Fibroblast of gingiva (primary cell): ENCODE results near the gene OTUD5.

ENCODE experiments used
- DNase-seq: peaks from one replicate; pipeline ENCODE4 v3.0.0-alpha.2; 2011; ENCODE audit warnings: low read depth

The OTUD5 gene

DNA sequence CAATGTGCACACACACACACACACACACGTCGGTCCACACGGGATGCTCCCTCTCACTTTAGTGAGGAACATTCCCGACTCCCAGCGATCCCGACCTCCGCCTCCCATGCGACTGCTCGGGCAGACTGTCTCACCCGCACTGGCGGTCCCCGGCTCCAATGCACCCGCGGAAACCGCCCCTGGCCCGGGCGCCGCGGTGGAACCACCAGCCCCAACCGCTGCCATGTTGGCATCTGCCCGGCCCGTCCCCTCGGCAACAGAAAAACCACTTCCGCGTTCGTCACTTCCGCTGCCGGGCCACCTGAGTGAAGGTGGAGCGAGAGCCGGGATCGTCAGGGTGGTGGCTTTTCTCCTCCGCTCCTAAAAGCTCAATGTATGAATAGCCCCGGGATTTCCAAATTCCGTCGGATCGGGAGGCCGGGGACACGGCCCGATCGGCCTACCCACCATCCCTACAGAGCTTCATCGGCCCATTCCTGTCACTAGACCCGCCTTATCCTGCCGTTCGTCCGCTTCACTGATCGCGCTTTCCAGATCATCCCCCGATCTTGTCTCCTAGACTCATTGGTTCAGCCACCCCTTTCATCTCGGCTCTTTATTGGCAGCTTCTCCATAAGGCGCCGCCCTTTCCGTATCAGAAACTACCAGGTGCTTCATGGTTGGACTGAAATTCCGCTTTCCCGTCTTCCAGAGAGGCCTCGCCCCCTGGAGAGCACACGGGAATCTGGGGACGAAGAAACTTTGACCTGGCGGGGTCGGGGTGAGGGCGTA lies 45.8 kb downstream of the OTUD5 start, which contains the start of gene SLC35A2:
Gene SLC35A2 (minus strand): TSS at position 235 of the 771 bp plus-strand sequence. CDS start 10 bp downstream, at position 225.
- peak; percentile 60 for DNase-seq

DNA sequence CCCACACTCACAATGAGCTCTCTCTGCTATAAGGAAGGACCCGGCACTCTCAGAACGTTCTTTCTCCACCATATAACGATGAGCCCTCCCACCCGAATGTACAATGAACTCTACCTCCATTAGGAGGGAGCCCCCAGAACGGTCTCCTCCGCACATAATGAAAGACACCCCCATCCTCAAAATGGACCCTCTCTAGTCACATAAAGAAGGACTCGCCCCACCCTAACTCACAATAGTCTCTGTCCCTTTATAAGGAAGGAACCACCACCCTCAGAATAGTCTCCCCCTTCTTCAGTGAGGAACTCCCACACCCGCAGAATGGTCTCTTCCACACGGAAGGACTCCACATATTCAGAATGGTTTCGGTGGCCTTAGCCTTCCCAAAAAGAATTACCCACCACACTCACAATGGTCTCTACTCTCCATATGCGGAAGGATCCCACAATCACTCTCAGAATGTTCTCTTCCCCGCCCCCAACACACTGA lies 46.4 kb downstream of the OTUD5 start:
- peak; percentile 41 for DNase-seq

GRCh38 chrX:48909703-48910294 lies 47.6 kb downstream of the OTUD5 start:
- no peak for DNase-seq

GRCh38 chrX:48908600-48908999 lies 48.8 kb downstream of the OTUD5 start:
- DNase-seq = no peak

DNA sequence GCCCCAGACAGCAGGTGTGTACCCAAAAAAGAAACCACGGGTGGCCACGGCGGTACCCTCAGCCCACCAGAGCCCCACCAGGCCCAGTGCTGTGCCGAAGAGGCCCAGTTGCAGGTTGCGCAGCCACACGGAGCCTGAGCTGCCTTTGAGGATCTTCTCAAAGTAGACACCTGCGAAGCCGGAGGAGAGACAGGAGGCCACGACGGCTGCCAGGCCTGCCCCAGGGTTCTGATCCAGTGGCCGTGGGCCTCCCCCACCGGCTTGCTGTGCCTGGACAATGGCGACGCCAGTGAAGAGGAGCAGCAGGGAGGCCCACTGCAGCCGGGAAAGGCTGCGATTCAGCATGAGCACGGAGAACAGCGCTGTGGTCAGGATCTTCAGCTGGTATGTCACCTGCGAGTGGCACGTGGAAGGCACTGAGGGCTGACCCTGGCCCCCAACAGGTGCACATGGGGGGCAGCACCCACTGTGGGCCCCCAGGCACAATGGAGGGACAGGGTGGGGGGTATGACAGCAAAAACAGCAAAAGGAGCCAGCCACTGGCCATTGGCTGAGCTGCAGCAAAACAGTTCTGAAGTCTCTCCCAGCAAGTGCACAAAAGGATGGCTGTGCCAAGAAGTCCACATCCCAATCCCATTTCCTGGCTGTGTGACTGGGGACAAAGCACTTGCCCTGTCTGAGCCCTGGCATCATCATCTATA lies 52.2 kb downstream of the OTUD5 start:
- no peak for DNase-seq

DNA sequence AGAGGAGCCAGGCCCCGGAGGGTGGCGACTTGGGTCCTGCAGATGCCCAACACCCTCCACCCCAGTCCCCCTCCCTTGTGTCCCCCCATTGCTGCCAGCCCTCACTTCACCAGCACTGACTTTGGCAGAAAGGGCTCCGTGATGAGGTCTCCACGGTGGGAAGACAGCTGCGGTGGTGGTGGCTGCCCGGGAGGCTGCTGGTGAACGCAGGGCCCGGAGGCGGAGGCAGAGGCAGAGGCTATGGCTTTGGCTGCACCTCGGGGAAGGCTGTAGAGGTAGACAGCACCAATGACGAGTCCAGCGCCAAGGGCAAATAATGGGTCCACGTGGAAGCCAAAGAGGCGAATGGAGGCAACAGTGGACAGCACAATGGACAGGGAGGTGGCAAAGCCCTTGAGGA lies 52.8 kb downstream of the OTUD5 start:
- no peak for DNase-seq

- DNase-seq = no peak
Observed at GRCh38 chrX:48904180-48904579, 53.2 kb downstream of the OTUD5 start.

GRCh38 chrX:48903290-48903689 lies 54.1 kb downstream of the OTUD5 start:
- no peak for DNase-seq

DNA sequence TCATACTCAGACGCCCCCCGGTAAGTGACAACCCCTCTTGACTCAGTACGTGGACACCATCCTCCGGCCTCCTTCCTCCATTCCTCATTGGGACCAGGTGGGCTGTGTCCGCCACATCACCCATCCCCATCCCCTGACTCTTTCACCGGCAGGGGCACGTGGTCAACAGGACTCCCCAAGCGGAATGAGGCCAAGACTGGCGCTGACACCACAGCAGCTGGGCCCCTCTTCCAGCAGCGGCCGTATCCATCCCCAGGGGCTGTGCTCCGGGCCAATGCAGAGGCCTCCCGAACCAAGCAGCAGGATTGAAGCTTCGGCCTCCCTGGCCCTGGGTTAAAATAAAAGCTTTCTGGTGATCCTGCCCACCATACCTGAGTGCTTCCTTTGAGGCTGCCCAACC lies 54.6 kb downstream of the OTUD5 start:
- no peak for DNase-seq

GRCh38 chrX:48902135-48902534 lies 55.3 kb downstream of the OTUD5 start:
- no peak for DNase-seq

DNA sequence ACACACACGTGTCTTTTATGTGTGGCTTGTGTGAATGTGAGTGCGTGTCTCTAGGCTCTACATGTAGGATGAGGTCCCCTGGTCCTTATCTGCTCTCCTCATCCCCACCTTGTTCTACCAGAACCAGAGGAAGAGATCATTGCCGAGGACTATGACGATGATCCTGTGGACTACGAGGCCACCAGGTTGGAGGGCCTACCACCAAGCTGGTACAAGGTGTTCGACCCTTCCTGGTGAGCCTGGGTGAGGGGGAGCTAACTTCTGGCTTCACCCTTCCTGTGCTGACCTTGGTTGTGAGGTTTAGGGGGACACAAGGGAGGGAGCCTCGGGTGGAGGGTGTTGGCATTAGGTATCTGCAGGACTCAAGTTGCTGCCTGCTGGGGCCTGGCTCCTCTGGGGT lies 56.3 kb downstream of the OTUD5 start:
- no peak for DNase-seq

DNA sequence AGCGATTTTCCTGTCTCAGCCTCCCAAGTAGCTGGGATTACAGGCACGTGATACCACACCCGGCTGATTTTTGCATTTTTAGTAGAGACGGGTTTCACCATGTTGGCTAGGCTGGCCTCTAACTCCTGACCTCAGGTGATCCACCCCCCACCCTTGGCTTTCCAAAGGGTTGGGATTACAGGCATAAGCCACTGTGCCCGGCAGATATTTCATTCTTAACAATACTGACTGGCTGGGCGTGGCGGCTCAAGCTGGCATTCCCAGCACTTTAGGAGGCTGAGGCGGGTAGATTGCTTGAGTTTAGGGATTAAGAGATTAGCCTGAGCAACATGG lies 58.4 kb downstream of the OTUD5 start:
- no peak for DNase-seq

DNA sequence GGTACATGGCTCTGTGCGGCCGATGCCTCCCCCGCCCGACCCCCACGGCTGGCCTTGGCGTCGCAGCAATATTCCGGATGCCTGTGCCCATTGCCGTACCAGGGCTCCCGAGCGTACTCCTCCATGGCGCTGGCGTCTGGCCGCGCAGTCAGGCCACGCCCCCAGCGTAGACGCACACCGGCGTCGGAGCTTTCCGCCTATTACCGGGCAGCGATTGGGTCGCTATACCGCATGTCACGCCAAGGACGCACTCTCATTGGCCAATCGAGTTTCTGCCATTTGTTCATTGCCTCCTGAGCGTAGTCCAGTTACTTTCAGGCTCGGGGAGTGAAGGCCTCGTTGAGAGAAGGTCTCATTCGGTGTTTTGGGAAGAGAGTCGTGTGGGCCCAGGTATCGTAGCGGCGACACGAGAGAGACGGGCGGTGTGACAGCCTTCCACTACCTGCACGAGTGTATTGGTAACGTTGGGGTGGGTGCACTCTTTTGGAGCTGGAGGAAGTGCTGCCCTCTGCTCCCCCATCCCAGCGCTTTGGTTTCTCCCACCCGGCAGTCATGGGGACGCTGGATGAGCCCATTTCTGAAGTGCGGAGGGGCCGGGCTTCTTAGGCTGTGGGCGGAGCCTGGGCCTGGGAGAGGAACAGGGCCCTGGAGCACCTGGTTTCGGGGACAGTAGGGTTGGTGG lies 59.6 kb downstream of the OTUD5 start, which contains the start of the genes PQBP1 and TIMM17B:
Gene PQBP1 (plus strand): TSS at position 306 of the 682 bp plus-strand sequence. CDS start 580 bp downstream, outside the sequence.
Gene TIMM17B (minus strand): TSS at position 144 of the 682 bp plus-strand sequence. CDS start 19 bp downstream, at position 125.
- DNase-seq = peak; percentile 96

DNA sequence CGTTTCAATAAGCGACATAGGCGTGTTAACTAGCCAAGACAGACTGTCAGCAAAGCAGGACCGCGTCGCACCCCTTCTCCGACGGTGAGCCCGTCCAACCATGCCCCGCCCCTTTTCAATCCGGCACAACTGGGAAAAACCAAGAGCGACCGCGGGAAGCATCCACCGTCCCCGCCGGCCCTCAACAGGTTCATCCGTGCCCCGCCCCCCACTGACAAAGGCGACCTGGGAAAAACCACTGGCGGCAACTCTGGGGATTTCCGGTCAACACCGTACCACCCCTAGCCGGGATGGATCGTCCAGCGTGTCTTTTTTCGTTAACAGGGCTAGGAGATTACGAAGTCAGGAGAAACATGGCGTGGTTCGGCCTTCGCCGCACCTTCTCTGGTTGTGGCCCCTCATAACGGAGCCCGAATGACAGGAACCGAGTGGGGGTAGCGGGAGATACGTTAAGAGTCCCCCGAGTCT lies 60.2 kb downstream of the OTUD5 start:
- peak; percentile 65 for DNase-seq

- no peak for DNase-seq
Observed at GRCh38 chrX:48896611-48897011, 60.8 kb downstream of the OTUD5 start.

GRCh38 chrX:48894891-48895290 lies 62.5 kb downstream of the OTUD5 start:
- no peak for DNase-seq

DNA sequence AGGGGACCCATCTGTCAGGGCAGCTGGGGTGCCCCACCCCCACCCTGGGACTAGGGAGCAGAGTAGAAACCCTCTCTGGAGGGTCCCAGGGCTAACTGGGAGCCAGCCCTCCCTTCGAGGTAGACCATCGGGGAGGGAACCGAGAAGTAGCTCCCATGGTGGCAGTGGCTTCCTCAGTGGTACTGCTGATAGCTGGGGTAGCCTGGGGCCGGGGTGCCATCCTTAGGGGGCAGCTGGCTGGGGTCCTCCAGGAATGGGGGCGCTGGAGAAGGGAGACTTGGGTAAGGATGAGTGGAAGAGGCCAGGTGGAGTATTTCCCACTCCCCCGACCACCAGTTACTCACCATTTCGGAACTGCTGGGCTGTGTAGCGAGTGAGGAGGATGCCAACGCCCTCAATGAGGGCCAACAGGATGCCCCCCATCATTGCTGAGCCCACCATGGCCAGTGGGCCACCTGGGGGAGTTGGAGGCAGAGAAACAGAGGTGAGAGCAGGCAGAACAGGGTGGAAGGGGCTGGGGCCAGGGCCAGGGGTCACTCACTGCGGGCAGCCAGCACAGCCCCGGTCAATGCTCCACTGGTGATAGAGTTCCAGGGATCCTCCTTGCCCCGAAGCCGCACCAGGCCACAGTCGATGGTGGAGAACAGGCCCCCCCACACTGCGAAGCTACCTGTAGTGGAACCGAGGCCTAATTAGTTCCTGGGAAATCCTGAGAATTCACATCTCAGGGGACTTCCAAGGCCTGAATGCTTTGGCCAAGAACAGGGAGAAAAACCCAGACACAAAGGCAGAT lies 63.7 kb downstream of the OTUD5 start:
- no peak for DNase-seq

DNA sequence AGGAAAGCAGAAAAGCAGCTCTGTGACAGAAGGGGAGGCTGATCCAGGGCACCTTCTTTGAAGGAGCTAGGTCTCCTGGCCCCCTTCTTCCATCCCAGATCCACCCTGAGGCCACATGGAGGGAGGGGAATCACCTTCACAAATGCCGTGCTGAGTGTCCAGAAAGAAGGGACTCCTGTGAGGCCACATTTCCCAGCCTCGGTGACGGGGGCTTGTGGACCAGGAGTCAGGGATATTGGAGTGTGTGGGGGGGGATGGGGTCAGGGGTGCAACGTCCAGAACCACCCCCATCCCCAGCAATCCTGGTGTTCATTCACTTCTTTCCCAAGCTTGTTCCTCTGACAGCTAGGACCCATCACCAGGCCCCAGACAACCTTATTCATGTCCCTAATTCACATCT lies 64.5 kb downstream of the OTUD5 start:
- DNase-seq = no peak

DNA sequence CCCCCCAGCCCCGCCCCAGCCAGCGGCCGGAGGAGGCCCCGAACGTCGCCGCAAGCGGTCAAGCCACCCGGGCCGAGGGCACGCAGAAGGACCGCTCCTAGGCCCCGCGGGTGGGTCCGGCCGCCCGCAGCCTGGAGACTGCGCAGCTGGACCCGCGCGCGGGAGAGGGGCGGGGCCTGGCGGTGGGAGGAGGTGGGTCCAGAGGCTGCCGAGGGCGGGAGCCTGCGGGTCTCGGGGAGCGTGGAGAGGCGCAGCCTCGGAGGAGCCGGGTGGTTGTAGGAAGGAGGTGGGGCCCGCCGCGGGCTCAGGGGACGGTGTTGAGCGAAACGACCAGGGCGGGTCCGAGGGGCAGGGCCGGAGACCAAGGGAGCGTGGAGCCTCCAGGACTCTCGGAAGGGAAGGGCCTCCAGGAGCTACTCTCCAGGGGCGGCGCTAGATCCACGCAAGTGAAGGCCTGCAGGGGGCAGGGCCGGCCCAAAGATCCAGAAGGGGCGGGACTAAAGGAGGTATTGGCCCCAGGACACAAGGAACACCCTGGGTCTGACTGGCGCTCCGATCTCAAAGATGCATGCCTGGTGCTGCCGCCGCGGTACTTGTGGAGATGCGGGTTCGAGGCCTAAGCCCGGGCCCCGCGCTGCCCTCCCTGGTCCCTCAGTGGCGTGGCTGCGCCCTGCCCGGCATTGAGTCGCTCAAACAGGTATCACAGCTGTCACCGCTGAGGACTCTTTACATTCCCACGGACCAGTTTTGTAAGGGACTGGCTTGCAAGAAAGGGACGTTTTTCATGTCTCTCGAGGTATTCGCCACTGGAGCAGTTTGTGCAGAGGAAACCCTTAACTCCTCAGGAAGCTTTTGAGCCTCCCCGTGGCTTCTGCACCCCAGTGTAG lies 65.8 kb downstream of the OTUD5 start:
- peak; percentile 87 for DNase-seq

DNA sequence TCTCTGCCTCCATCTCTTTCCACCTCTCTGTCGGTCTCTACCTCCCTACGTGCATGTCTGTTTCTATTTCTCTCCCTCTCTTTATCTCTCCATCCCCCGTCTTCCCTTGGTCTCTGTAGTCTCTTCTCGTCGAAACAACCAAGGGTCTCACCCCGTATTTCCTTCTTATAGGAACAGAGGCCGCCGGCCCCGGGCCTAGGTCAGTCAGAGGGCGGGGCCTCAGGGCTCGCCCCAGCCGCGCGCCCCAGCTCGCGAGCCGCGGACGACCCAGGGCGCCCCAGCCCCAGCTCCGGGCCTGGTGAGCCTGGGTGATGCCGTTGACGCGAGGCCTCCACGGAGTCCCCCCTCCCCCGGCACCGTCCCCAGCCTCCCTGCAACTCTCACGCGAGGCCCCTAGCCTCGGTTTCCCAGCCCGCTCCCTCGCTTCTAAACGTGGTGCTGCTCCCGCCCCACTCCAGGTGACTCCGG lies 66.4 kb downstream of the OTUD5 start:
- no peak for DNase-seq
